SW480 (cell line): ENCODE results near the gene SNX21.
A peak's percentile ranks its signal among the peaks of the same experiment; 100 is the strongest.
"Not testable (repeated sequence)": the region's sequence is repeated elsewhere in the genome, so short reads cannot be mapped to it uniquely, and the experiment has no call there.

Experiments
- DNase-seq: peaks from one replicate; pipeline ENCODE4 v3.0.0-alpha.2; 2016; ENCODE audit warnings: low spot score

SNX21 gene

DNA sequence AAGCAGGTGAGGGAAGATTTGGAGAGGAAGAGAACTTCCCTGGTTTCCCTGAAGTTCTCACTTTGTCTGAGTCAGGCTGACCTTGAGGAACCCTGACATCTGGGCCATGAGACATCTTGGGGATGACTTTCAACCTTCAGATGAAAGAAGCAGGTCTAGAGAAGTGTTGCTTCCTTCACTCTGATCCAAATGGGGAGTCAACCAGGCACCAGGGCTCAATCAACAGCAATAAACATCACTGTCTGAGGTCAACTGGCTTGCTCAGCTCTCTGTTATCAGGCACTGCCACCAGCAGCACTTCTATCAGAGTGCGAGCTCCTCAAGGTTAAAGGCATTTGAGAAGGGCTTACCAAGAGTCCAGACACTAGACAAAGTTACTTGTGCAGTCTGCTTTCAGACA is 17.3 kb downstream of the SNX21 start:
- DNase-seq: no peak

DNA sequence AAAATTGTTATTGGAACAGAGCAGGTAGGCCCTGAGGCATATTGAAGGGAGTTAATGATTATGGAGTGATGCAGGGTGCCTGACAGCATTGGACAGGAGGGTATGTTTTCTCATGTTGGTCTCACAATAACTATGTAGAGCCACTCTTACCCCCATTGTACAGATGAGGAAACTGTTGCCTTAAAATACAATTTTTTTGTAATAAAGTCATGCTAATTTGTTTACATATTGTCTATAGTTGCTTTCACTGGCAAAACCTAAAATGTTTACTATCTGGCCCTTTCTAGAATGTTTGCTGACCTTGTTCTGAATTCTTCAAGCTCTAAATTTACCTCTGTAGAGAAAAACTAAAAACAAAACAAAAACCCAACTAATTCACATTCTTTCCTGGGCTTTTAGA is 17.9 kb downstream of the SNX21 start:
- DNase-seq: no peak

DNA sequence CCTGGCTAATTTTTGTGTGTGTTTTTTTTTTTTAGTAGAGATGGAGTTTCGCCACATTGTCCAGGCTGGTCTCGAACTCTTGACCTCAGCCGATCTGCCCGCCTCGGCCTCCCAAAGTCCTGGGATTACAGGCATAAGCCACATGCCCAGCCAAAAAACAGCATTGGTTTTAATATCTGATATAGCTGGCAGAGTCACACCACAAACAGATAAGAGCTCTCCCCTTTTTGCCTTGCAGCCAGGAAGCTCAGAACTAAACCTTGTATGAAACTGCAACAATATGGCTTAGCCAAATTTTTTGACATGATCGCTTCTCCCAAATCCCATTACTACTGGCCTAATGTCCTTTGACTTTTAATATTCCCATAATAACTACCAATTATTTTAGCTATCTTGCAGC is 18.7 kb downstream of the SNX21 start:
- no peak for DNase-seq

DNA sequence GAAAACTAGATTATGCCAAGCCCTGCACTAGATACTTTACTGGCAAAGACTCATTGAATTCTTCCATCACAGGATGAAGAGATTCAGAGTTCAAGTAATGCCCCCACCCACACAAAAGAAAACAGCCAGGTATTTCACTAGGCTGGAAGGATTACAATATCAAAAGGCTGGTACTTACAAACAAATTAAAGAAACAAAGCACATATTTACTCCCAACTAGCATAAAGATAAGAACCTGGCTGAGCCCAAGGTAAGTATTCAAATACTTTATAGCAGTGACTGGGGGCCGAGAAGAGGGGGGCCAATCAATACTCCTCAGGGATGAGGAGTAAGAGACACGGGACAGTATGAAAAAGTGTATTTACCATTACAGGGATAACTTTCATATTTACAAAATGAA is 19.9 kb downstream of the SNX21 start:
- no peak for DNase-seq

DNA sequence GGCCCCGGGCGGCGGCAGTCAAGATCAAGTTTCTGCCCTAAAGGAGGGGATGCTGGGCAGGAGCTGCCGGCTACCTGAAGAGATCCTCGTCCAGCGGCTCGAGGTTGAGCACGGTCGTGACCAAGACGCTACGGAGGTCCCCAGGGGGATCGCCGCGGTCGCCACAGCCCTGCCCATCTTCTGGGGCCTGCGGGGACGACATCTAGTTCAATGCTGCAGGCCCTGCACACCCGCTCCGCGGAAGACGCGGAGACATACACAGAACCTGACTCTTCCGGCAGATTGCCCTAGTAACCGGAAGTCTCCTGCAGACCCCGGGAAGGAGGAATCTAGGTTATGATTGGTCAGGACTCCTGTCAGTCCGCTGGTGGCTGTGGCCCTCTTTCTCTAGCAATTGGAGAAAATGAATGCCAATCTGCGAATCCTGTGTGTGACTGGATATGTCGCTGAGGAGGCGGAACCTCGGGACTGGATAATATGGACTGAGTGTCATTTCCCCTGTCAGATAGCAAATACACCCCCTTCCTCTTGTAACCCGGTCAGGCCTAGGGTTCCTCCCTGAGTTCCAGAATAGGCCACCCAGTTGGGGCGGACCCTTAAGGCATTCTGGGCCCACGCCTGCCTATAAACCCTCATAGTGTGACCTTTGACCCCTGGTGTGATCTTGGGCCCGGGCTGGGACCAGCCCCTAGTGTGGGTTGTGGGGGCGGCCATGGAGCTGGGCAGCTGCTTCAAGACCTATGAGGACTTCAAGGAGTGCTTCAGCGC is 23.7 kb downstream of the SNX21 start, which contains the start of the genes ACOT8 and ZSWIM3:
ACOT8 (minus strand) TSS at position 279 of the 768 bp plus-strand sequence; CDS start at position 202, 77 bp downstream.
ZSWIM3 (plus strand) TSS at position 501 of the 768 bp plus-strand sequence; CDS start at position 713, 212 bp downstream.
- DNase-seq: peak; percentile 100

DNA sequence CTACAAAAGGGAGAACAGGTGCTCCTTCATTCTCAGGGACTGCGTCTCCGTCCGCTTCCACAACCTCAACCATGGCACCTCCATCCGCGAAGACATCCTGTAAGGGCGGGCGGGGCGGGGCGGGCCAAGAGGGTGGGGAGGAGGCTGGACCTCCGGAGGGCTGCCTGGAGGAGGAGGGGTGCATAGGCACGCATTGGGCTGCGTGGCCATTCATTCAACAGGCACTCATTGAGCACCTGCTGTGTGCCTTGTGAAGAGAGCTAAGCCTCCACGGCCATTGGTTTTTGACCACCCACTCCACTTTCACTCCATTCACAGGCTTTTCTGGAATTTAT is 24.2 kb downstream of the SNX21 start:
- no peak for DNase-seq

DNA sequence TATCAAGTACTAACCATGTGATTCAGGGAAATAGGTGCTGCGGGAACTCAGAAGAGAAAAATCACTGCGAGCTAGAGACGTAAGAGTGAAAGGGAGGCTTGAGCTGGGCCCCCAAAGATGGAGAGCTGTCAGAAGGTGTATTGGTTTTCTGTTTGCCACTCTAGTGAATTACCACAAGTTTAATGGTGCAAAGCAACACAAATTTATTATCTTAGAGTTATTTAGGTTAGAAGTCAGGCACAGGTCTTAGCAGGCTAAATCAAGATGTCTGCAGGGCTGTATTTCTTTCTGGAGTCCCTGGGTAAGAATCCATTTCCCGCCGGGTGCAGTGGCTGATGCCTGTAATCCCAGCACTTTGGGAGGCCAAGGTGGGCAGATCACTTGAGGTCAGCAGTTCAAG is 26.3 kb downstream of the SNX21 start:
- no peak for DNase-seq

DNA sequence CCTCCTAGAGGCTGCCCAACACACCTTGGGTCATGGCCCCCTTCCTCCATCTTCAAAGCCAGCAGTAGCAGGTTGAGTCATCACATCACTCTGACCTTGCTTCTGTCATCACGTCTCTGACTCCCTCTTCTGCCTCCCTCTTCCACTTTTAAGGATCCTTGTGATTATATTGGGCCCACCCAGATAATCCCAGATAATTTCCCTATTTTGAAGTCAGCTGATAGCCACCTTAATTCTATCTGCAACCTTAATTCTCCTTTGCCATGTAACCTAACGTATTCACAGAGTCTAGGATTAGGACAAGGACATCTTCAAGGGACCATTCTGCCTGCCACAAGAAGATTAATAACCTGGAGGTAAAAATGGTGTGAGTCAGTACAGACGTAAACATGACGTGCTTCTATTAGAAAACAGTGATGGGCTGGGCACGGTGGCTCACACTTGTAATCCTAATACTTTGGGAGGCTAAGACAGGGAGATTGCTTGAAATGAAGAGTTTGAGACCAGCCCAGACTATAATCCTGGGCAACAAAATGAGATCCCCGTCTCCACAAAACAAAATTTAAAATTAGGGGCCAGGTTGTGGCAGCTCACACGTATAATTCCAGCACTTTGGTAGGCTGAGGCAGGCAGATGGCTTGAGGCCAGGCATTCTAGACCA is 27.1 kb downstream of the SNX21 start:
- no peak for DNase-seq

DNA sequence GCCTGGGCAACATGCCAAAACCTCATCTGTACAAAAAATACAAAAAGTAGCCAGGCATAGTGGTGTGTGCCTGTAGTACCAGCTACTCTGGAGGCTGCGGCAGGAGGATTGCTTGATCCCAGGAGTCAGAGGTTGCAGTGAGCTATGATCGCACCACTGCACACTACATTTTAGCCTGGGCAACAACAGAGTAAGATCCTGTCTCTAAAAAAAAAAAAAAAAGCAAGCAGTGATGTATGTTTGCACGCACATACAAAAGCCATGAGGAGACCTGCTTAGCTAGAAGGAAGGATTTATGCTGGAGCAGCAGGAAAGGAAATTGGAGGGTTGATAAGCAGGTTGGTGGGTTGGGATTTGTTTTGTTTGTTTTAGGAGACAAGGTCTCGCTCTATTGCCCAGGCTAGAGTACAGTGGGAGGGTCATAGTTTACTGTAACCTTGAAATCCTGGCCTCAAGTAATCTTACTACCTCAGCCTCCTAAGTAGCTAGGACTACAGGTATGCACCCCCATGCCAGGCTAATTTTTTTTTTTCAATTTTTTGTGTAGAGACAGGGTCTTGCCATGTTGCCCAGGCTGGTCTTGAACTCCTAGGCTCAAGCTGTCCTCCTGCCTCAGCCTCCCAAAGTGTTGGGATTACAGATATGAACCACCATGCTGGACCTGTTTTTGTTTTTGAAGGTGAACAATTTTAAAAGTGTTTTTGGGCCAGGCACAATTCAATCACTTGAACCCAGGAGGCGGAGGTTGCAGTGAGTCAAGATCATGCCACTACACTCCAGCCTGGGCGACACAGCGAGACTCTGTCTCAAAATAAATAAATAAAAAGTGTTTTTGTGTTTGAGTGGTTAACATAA is 27.8 kb downstream of the SNX21 start:
- DNase-seq: no peak

DNA sequence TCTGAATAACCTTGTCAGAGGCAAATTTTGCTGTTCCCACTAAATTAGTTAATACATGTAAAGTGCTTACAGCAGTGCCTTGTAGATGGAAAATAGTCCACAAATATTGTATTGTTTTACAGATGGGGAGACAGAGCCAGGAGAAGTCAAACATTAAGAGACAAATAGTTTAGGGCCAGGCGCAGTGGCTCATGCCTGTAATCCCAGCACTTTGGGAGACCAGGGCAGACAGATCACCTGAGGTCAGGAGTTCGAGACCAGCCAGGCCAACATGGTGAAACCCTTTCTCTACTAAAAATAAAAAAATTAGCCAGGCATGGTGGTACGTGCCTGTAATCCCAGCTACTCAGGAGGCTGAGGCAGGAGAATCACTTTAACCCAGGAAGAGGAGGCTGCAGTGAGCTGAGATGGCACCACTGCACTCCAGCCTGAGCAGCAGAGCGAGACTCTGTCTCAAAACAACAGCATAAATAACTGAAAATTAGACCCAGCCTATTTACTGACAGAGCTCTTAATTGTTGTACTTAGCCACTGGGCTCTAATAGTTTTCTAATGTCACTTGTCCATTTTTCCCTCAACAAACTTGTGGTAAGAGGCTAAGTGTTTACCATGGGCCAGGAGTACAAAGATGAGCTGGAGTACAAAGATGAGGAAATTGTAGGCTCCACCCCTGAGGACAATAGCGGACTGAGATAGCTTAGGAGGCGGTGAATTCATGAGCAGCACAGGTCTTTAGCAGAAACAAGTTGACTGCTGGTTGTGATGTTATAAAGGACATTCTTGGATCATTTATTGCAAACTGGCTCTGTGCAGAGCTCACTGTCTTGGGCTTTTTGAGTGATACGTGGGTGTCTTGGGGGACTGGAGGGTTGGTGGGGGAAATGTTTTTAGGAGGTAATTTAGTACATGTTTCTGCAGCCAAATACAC is 30.2 kb downstream of the SNX21 start:
- no peak for DNase-seq

DNA sequence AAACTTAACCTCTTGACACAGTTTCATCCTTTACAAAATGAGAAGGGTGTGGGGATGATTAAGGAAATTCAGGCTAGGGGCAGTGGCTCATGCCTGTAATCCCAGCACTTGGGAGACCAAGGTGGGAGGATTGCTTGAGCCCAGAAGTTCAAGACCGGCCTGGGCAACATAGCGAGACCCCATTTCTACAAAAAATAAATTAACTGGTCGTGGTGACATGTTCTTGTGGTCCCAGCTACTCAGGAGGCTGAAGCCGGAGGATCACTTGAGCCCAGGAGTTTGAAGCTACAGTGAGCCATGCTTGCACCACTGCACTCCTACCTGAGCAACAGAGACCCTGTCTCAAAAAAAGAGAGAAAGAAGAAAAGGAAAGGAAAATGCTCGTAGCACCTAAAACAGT is 32.9 kb downstream of the SNX21 start:
- no peak for DNase-seq

DNA sequence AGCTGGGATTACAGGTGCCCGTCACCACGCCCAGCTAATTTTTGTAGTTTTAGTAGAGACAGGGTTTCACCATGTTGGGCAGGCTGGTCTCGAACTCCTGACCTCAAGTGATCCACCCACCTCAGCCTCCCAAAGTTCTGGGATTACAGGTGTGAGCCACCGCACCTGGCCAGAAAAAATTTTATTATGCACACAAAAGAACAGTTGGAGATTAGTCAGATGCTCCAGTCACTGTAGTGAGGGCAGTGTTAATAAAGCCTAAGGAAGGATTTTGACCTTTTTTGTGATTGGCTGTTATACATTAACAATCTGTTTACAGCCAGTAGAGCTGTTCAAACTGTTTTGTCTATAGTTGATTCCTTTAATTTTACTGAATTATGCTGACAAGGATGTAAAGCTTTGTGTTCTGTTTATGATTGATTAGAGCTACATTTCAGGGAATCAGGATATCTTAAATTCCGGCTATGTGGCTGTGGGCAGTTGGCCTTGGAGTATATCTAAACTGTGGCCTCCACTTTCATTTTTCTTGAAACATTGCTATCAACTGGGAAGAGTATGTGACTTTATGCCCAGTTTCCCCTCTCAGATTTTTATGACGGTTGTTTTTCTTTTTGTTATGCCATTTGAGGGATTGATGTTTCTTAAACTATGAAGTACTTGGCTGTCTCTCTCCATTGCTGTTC is 33.7 kb downstream of the SNX21 start:
- DNase-seq: no peak

DNA sequence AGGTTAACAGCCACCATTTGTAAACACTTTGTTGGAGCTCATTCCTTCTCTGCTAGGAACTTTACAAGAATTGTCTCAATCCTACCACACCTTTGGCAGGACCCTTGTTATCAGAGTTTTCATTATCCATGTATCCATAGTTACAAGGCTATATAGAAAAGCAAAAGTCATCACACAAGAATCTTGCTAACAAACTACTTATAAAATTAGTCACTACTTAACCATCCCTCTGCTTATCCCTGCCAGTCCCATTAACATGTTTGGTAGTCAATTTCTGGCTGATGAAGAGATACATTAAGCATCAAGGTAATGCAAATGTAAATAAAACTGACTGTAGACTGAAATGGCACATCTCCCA is 34.2 kb downstream of the SNX21 start:
- no peak for DNase-seq

DNA sequence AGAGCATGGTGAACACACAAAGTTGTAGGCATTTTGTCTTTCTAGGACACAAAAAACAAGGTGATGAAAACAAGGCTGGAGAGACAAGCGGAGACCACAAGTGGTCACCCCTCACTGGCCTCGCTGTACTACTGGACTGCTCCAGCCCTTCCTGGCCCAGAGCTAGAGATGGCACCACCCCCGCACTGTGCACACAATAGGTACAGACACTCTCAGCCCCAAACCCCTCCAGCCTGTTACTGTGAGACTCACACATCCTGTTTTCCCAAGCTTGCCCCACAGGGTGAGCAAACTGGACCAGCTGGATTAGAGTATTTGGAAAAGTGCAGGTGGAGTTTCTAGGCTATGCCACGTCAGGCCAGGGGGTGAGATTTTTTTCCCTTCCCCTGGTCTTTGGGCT is 39.0 kb downstream of the SNX21 start:
- no peak for DNase-seq

DNA sequence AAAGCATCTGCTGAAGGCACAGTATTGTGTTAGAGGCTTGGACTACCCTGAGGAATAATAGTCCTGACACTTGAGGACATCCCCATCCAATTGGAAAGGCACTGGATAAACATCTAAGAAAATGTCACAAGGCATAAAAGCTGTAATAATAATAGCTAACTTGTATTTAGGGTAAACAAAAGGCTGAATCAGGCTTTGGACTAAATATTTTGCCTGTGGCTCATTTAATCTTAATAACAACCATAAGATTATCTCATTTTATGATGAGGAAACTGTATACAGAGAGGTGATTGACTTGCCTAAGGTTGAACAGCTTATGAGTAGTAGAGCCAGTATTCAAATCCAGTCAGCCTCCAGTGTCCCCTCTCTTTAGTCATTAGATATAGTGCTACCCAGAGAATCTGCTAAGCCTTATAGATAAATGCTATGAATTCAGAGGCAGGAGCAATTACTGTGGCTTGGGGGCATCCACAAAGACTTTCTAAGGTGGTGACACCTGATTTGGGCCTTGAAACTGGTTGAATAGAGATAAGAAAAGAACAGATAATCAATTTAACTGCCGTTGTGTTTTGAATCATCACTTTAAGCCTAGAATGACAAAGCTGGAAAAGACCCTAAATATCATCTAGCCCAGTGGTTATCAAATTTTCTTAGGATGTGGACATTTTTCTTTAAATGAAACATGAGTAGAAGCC is 40.0 kb downstream of the SNX21 start:
- no peak for DNase-seq

DNA sequence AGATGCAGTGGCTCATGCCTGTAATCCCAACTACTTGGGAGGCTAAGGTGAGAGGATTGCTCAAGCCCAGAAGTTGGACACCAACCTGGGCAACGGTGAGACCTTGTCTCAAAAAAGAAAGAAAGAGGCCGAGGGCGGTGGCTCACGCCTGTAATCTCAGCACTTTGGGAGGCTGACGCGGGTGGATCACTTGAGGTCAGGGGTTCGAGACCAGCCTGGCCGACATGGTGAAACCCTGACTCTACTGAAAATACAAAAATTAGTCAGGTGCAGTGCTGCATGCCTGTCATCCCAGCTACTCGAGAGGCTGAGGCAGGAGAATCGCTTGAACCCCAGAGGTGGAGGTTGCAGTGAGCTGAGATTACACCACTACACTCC is 40.5 kb downstream of the SNX21 start:
- not testable (repeated sequence) for DNase-seq

DNA sequence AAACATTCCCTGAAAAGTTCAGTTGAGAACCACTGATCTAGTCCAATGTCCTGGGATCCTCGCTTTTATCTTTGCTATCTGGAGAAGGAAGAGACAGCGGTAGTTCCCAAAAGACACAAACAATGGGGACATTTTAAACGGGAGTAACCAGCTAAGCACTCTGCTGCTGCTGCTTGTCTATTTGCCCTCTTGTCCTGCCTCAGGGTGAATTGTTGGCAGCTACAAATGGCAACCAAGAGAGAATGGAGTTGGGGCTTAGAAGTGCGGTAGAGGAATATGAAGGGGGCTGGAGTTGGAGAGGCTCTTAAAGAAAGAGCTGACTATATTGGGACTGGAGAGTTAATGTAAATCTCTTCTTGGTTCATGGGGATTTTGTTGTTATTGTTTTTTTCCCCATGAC is 41.0 kb downstream of the SNX21 start:
- DNase-seq: no peak

DNA sequence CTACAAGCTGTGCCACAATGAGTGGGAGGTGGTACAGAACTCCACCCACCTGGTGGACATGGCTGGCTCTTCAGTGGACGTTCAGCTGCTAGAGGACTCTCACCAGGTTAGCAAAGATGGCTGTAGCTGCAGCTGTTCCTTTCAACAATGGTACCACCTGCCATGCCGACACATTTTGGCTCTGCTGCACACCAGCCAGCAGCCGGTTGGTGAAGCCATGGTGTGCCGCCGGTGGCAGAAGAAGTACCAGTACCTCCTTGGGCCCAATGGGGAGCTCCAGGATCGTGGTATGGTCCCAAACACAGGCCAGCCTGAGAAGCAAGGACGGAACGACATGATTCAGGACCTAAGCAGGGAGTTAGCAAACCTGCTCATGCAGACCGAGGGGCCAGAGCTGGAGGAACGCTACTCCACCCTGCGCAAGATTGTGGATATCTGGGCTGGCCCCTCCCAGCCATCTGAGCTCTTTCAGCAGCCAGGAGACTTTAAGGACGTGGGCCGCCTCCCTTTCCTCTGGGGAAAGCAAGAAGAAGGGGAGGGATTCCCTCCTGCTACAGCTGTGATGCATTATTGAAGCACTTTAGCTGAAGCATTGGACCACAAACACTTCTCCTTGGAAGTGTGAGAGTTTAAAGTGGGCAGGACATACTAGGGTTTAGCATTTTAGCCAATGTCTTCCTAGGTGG is 44.6 kb downstream of the SNX21 start:
- DNase-seq: no peak

DNA sequence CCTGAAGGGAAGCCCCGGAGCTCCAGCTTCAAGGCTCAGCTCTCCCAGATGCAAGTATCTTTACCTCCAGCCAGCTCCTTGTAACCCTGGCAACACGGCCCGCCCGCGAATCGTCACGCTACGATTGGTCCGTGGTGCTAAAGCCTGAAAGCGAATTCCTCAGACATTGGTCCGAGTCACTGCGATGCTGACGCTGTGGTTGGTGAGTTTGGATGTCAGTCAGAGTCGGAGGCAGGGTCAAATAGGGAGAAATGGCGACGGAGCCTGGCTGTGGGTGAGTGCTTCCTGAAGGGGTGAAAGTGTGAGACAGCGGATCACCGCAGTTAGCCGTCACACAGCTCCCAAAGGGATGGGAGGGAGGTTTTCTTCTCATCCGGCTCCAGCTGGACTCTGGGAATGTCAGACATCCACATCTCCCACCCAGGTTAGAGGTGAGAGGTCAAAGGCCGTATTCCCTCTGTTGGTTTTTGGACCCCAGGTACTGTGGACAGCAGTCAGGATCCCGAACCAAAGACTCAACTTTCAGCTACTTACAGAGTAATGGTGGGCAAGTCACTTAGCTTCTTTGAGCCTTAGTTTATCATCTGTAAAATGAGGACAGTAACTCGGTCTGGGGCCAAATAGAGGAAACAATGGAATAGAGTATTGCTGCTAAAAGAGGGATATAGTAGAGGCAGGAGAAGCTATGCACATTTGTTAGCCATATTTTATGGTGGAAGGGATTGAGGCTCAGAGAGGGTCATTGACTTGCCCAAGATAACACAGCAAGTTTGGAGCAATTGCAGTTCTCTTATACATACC is 47.6 kb downstream of the SNX21 start, which contains the start of gene ZSWIM1:
ZSWIM1 (plus strand) TSS at position 240 of the 801 bp plus-strand sequence. CDS start 1,366 bp downstream, outside the sequence.
- peak; percentile 99 for DNase-seq
